HFFc6 (cell line): Measurements from ENCODE around the gene FGF1. TPM values are rescaled to one million over a fixed set of nuclear protein-coding genes. Genes with fewer than 3 reads are reported as not detected.

ENCODE experiments used
- DNase-seq: peaks from one replicate; pipeline ENCODE4 v3.0.0-alpha.2; 2018
- H3K27ac Mint-ChIP-seq: 2 replicates; pipeline ENCODE4 v1.8.0; 2020; ENCODE audit warnings: mild to moderate bottlenecking, mixed read lengths
- H3K27me3 Mint-ChIP-seq: 2 replicates; pipeline ENCODE4 v1.8.0; 2021; ENCODE audit warnings: mild to moderate bottlenecking, moderate library complexity, mixed read lengths; ENCODE audit not compliant: insufficient read depth
- H3K36me3 Mint-ChIP-seq: 2 replicates; pipeline ENCODE4 v1.8.0; 2021; ENCODE audit warnings: low read depth, mixed read lengths
- H3K4me1 Mint-ChIP-seq: 2 replicates; pipeline ENCODE4 v1.8.0; 2020; ENCODE audit warnings: low read depth, mixed read lengths
- H3K4me3 Mint-ChIP-seq: 2 replicates; pipeline ENCODE4 v1.8.0; 2020; ENCODE audit warnings: mild to moderate bottlenecking, moderate library complexity, mixed read lengths
- H3K9me3 Mint-ChIP-seq: 2 replicates; pipeline ENCODE4 v1.8.0; 2020; ENCODE audit warnings: mild to moderate bottlenecking, mixed read lengths
- total RNA-seq, 6 experiments: library from RNA; stranded (reverse); fragmentation: NEBNext Ultra II Directional; extraction: Animal tissue kit (Norgen Biotek cat#: 25700); gene quantifications; 2 replicates in 1 of 6; 3 replicates in 5 of 6; pipeline ENCODE4 v1.2.3, GENCODE V29; 2021
- TF ChIP-seq, protein P1 (sequence below): fragments of 200-600 bp; sonication (generic); IDR thresholded peaks from 2 replicates; pipeline ENCODE4 v1.5.0; 2021; ENCODE audit warnings: antibody characterized with exemption, mild to moderate bottlenecking

Gene FGF1
- total RNA-seq, 6 experiments from 2014 or later: 34.2 to 42.4 (median 37.2) TPM

GRCh38 chr5:142661143-142661542, 24.7 kb downstream of the FGF1 start:
- H3K36me3 Mint-ChIP-seq: no peaks in the 10 kb centered on the region
- H3K4me1 Mint-ChIP-seq: peaks cover 17% of the 10 kb centered on the region
- no peak for DNase-seq
- no peak overlapping the region for H3K4me3 Mint-ChIP-seq
- H3K9me3 Mint-ChIP-seq: no peaks in the 10 kb centered on the region
- TF ChIP-seq, protein P1, sequence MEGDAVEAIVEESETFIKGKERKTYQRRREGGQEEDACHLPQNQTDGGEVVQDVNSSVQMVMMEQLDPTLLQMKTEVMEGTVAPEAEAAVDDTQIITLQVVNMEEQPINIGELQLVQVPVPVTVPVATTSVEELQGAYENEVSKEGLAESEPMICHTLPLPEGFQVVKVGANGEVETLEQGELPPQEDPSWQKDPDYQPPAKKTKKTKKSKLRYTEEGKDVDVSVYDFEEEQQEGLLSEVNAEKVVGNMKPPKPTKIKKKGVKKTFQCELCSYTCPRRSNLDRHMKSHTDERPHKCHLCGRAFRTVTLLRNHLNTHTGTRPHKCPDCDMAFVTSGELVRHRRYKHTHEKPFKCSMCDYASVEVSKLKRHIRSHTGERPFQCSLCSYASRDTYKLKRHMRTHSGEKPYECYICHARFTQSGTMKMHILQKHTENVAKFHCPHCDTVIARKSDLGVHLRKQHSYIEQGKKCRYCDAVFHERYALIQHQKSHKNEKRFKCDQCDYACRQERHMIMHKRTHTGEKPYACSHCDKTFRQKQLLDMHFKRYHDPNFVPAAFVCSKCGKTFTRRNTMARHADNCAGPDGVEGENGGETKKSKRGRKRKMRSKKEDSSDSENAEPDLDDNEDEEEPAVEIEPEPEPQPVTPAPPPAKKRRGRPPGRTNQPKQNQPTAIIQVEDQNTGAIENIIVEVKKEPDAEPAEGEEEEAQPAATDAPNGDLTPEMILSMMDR: peak; percentile 37
- no peak overlapping the region for H3K27ac Mint-ChIP-seq
- H3K27me3 Mint-ChIP-seq: no peaks in the 10 kb centered on the region

DNA sequence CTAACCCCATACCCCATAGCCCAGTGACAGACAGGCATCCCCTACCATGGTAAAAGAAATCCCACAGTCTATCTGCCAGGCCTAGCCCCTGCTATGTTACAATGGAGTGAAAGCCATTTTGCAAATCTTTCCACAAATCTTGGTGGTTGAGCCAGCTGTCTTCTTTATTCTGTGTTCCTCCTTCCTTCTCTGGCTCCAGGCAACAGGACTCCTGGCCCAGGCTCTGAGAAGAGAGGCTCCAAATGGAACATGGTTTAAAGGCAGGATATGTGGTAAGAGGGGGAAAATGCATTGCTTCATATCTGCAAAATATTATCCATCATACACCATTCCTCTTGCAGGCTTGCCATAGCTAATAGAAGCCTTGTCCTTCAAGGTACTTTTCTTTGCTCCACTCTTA, 25.2 kb downstream of the FGF1 start:
- Mint-ChIP-seq H3K4me1 (peaks cover 17% of the 10 kb centered on the region), H3K27ac (no peak overlapping the region), H3K27me3 (no peaks in the 10 kb centered on the region), H3K9me3 (no peaks in the 10 kb centered on the region), H3K36me3 (no peaks in the 10 kb centered on the region), H3K4me3 (no peak overlapping the region)
- DNase-seq: no peak
- TF ChIP-seq, protein P1: no peak

DNA sequence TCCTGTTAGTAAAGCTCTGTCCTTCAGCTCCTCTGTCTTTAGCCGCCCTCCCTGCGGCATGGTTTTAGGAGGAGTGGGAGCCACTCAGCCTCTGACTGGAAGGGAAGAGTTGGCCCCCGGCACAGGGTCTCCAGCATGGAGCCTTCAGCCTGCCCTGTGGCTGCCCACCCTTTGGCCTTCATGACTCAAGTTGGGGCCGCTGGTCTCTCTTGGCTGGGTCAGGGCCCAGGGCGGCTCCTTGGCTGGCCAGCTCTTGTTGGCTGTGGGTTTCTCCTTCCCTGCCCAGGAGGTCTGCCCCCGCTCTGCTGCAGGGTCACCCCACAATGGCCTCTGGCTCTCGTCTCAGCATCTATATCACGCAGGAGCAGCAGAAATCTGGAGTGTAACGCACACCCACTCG, 25.7 kb downstream of the FGF1 start:
- Mint-ChIP-seq H3K27ac (no peak overlapping the region), H3K36me3 (no peaks in the 10 kb centered on the region), H3K9me3 (no peaks in the 10 kb centered on the region), H3K4me1 (peaks cover 17% of the 10 kb centered on the region), H3K27me3 (no peaks in the 10 kb centered on the region), H3K4me3 (no peak overlapping the region)
- TF ChIP-seq, protein P1: no peak
- DNase-seq: no peak

GRCh38 chr5:142659405-142659804, 26.5 kb downstream of the FGF1 start:
- no peak overlapping the region for H3K27ac Mint-ChIP-seq
- H3K4me3 Mint-ChIP-seq: no peak overlapping the region
- no peaks in the 10 kb centered on the region for H3K36me3 Mint-ChIP-seq
- H3K27me3 Mint-ChIP-seq: no peaks in the 10 kb centered on the region
- no peak for DNase-seq
- TF ChIP-seq, protein P1: no peak
- H3K4me1 Mint-ChIP-seq: peaks cover 24% of the 10 kb centered on the region
- no peaks in the 10 kb centered on the region for H3K9me3 Mint-ChIP-seq

GRCh38 chr5:142658278-142658677, 27.6 kb downstream of the FGF1 start:
- TF ChIP-seq, protein P1: no peak
- Mint-ChIP-seq H3K36me3 (no peaks in the 10 kb centered on the region), H3K27ac (no peak overlapping the region)

GRCh38 chr5:142657446-142657845, 28.4 kb downstream of the FGF1 start:
- Mint-ChIP-seq H3K4me1 (peaks cover 18% of the 10 kb centered on the region), H3K4me3 (no peak overlapping the region), H3K27me3 (no peaks in the 10 kb centered on the region; the same call in 1 of the 2 replicates), H3K36me3 (no peaks in the 10 kb centered on the region), H3K27ac (no peak overlapping the region), H3K9me3 (no peaks in the 10 kb centered on the region)
- TF ChIP-seq, protein P1: no peak
- no peak for DNase-seq

More at GRCh38 chr5:142658278-142658677, 27.6 kb downstream of the FGF1 start:
- DNase-seq: no peak
- Mint-ChIP-seq H3K9me3 (no peaks in the 10 kb centered on the region), H3K27me3 (no peaks in the 10 kb centered on the region; the same call in 1 of the 2 replicates), H3K4me1 (peaks cover 22% of the 10 kb centered on the region), H3K4me3 (no peak overlapping the region)
